Globus pallidus (tissue), 1 donor: ENCODE data around the gene EFHC1.
A peak's percentile ranks its signal among the peaks of the same experiment; 100 is the strongest.

Experiments
- DNase-seq: peaks from one replicate; pipeline ENCODE4 v3.0.0-alpha.2; 2015; ENCODE audit warnings: low spot score

Gene EFHC1

DNA sequence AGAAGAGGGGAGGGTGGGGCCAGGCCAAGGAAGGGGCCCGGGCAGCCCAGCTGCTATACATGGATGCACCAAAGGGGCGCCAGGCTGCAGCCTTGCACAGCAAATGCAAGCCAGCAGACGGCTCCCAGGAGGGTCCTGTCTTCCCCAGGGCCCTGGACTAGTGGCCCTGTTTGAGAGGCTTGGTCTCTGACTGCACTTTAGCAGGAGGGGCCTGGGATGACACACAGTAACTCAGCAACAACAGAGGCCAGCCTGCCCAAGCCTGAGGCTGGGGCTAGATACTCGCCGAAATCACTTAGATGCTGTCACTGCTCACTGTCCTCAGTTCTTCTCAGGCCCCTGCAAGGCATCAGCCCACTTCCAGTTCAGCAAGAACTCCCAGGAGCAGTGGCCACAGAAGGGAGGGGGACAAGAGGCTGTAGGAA is 83.2 kb downstream of the EFHC1 start:
- no peak for DNase-seq

- DNase-seq, result no peak
These were observed 84.0 kb downstream of the EFHC1 start for GRCh38 chr6:52503851-52504781.

DNA sequence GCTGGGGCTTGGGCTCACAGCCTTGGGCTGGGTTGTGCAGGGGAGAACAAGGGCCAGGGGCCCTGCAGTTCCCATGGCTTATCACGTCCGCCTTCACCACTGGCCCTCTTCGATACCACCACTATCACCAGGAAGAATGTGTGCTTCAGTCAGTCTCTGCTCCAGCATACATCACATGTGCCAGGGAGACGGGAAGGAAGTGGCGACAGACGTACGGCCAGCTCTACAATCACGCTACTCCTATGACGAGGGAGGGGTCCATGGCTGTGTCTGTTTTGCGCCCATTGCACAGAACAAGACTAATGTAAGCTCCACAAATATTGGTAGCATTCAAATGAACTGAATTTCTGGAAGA is 84.6 kb downstream of the EFHC1 start:
- DNase-seq, result no peak

DNA sequence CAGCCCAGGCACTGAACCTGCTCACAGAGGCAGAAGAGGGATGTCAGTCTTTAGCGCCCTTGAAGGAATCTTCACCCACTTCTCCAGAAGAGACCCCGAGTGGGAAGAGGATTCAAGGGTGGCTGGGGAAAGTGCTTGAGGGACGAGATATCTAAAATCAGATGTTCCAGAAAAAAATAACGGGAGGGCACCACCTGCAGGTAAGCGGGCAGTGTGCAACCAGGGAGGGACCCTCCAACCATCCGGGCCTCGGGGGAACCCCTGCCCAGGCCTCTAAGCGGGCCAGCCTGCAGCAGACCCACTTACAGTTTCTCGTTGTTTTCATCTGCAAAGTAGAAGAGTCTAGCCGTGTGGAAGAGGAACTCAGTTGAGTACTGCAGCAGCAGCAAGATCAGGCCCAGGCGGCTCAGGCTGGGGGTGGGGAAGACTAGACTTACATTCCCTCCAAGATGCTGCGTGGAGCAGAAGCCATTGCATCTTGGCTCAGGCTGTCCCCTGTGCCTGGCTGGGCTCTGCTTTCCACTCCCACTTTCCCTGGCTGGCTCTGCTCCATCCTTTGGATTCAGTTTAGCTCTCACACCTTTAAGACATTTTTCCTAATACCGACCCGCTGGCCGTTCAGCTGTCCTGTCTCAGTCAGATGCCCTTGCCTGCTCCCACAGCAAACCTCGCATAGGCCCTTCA is 85.7 kb downstream of the EFHC1 start:
- DNase-seq, result no peak

DNA sequence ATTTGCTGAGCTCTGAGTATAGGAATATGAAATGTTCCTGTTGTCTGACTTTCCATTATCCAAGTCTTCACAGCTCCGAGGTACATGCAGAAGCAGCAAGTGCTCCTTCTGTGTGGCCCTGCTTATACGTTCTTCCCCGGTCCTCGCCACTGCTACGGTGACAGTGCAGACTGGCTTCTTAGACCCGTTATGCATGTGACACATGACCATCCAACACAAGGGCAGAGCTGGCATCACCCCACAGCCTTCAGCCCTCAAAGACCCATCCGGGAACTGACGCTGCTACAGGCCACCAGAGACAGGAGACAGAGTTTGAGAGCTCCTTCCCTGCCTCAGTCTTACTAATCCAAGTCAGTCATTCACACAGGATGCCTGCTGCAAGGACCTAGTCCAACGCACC is 86.3 kb downstream of the EFHC1 start:
- DNase-seq, result no peak

DNA sequence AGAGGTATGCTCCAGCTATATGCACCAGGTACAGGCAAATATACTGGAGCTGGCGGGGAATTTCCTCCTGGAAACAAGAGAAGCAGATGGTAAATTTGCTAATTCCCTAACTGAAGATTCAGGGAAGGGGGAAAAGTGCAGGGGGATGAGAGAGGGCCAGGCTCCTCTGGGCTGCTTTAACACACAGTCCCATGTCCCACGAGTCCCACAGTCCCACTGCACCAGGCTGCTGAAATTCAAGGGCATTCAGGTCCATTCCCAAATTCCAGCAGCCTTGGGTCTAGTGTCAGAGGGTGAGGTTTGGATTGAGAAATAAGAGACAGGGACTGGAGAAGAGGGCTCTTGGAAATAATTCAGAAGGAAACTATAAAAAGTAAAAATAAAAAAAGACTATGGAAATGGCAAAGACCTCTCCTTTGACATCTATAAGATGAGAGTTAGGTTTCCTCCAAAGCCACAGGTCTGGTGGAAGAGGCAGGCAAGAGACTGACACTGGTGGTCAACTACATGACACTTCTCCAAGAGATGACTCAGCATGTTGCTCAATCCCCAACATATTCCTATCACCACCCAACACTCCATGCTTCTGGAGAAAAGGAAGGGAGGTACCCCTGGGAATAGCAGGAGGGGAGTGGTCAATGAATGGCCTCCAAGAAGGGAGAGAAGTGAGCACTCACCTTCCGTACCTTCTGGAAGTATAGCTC is 87.6 kb downstream of the EFHC1 start:
- no peak for DNase-seq

- no peak for DNase-seq
These were observed 88.2 kb downstream of the EFHC1 start for GRCh38 chr6:52508261-52508739.

DNA sequence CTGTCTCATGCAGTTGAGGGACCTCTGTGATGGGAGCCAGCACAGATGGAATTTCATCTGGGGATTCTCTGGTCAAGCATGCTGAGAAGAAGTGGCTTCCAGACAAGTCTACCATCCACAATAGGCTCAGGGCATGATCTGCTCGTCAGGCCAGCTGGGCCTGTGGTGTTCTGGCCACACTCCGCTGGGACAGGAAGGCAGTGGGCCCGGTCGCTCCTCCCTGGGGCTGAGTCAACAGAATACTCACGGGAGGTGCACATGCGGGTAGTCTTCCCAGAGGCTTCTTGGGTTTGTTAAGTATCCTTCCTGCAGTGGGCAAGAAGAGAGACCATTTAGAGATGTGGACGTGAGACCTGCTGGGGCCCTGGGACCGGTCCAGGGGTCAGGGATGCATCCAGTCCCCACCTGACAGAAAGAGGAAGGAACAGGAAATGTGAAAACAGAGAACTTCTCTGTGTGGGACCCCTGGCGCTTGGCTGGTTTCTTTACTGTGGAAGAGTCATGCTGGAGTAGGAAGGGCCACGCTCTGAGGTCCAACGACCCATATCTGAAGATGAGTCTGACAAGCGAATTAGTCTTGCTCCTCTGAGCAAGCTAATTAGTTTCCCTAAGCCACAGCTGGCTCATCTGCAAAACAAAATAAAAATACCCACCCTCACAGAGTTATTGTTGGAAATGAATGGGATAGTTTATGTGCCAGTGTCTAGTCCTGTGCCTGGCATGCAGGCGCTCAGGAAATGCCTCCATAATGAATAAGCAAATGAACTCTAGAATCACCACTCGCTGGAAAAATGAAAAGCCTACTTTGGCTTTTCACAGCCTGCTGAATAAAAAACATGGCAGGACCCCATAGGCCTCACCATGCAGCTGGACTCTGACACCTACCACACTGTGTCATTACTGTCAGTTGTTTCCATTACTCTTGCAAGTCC is 89.4 kb downstream of the EFHC1 start:
- DNase-seq, result no peak

DNA sequence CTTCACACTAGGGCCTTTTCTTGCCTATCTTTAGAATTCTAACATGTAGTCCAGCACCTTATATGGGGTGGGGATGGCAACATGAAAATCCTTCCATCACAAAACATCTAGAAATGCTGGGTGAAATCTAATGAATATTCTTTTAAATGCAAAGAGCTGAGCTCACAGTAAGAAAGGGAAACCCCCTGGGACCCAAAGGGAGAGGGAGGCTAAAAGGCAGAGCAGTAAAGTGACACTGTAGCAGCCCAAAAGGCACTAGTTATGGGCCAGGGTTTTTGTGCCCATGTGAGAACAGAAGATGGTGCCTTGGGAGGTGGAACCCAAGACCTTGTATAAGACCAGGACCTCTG is 90.0 kb downstream of the EFHC1 start:
- no peak for DNase-seq

GRCh38 chr6:52511163-52511562 is 91.0 kb downstream of the EFHC1 start:
- no peak for DNase-seq

- no peak for DNase-seq
These were observed 91.5 kb downstream of the EFHC1 start for GRCh38 chr6:52511572-52512151.

GRCh38 chr6:52512199-52512598 is 92.1 kb downstream of the EFHC1 start:
- DNase-seq, result no peak

GRCh38 chr6:52513464-52513863 is 93.3 kb downstream of the EFHC1 start:
- DNase-seq, result no peak

- no peak for DNase-seq
These were observed 93.8 kb downstream of the EFHC1 start for GRCh38 chr6:52513896-52514295.

- no peak for DNase-seq
These were observed 94.4 kb downstream of the EFHC1 start for GRCh38 chr6:52514514-52514913.

- DNase-seq, result no peak
These were observed 95.2 kb downstream of the EFHC1 start for GRCh38 chr6:52515219-52515960.

GRCh38 chr6:52516269-52516668 is 96.1 kb downstream of the EFHC1 start:
- DNase-seq, result no peak

GRCh38 chr6:52516943-52517342 is 96.8 kb downstream of the EFHC1 start:
- DNase-seq, result no peak

DNA sequence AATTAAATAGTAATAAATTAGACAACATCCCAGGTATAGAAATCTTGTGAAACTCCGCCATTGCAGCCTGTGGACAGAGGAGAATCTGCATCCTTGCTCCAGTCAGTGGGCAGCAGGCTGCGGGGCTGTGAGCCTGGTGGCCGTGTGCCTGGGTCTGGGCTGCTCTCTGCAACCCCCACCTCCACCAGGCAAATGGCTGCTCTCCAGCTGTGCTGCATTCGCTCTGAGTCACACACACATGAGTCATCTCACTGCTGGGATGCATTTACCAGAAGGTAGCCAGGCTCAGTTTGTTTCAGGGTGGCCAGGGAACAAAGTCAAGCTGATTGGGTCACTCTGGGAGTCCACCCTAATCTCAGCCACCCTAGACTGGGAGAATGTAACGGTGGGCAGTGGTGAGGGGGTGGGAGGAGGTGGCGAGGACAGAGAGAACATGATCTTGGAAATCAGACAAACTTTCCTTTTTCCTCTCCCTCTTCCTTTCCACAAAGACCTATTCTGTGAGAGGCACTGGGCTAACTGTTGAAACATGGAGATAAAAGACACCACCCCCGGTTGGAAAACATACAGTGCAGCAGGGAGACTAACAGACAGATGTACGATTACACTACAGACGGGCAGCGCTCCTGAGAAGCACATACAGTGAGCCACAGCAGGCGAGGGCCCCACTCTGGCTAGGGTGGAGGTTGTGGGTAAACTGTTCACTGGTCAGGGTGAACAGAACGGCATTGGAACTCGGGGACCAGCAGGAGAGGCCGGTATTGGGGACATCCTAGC is 97.5 kb downstream of the EFHC1 start:
- peak; percentile 67 for DNase-seq
